Measurements from ENCODE around the gene MAP2K4.

DNA sequence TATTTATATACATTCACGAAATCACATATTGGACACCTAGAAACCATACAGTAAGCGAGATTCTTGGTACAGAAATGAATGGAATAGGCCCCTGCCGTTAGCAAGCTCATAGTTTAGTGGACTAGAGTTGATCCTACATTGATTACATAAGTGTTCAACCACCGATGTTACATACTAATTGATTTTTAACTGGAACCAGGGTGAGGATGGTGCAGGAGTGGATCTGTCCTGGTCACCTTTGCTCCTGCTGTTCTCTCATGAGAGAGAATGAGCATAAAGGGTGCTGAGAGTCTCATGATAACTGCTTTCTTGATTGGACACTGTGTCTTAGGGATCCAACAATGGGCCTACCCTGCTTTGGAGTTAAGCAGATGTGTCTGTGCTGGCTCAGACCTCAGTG is 13.9 kb downstream of the MAP2K4 start:
- no peak for TF ChIP-seq GRHL2 (CRISPR knock-in tag; IDR thresholded peaks at IDR 0.05; ENCODE audit: insufficient replicate concordance, severe bottlenecking)
- TF ChIP-seq, protein P1, sequence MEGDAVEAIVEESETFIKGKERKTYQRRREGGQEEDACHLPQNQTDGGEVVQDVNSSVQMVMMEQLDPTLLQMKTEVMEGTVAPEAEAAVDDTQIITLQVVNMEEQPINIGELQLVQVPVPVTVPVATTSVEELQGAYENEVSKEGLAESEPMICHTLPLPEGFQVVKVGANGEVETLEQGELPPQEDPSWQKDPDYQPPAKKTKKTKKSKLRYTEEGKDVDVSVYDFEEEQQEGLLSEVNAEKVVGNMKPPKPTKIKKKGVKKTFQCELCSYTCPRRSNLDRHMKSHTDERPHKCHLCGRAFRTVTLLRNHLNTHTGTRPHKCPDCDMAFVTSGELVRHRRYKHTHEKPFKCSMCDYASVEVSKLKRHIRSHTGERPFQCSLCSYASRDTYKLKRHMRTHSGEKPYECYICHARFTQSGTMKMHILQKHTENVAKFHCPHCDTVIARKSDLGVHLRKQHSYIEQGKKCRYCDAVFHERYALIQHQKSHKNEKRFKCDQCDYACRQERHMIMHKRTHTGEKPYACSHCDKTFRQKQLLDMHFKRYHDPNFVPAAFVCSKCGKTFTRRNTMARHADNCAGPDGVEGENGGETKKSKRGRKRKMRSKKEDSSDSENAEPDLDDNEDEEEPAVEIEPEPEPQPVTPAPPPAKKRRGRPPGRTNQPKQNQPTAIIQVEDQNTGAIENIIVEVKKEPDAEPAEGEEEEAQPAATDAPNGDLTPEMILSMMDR (IDR thresholded peaks at IDR 0.05) = no peak
- no peak for TF ChIP-seq RELA (CRISPR knock-in tag; IDR thresholded peaks at IDR 0.05; ENCODE audit: borderline replicate concordance)
- TF ChIP-seq JUN (CRISPR knock-in tag; IDR thresholded peaks at IDR 0.05) = no peak
